ENCODE results near the gene ZNF536.

Gene ZNF536

GRCh38 chr19:30363073-30363472 lies 9.1 kb upstream of the ZNF536 start:
- DNase-seq (ENCODE audit: low read depth), result no peak

GRCh38 chr19:30364866-30365800 lies 7.1 kb upstream of the ZNF536 start:
- DNase-seq (ENCODE audit: low read depth), result no peak

GRCh38 chr19:30366282-30366681 lies 5.9 kb upstream of the ZNF536 start:
- DNase-seq (ENCODE audit: low read depth), result no peak

- DNase-seq (ENCODE audit: low read depth), result no peak
Measured at GRCh38 chr19:30367006-30367405, 5.2 kb upstream of the ZNF536 start.

GRCh38 chr19:30367421-30367820 lies 4.8 kb upstream of the ZNF536 start:
- no peak for DNase-seq (ENCODE audit: low read depth)

- no peak for DNase-seq (ENCODE audit: low read depth)
Measured at GRCh38 chr19:30369833-30370232, 2.4 kb upstream of the ZNF536 start.

GRCh38 chr19:30371161-30371836 lies 885 bp upstream of the ZNF536 start:
- DNase-seq (ENCODE audit: low read depth), result no peak

GRCh38 chr19:30373593-30373992 lies 1.4 kb downstream of the ZNF536 start:
- no peak for DNase-seq (ENCODE audit: low read depth)

GRCh38 chr19:30374539-30374864 lies 2.3 kb downstream of the ZNF536 start:
- no peak for DNase-seq (ENCODE audit: low read depth)

- no peak for DNase-seq (ENCODE audit: low read depth)
Measured at GRCh38 chr19:30374865-30375552, 2.8 kb downstream of the ZNF536 start.

GRCh38 chr19:30375553-30376031 lies 3.4 kb downstream of the ZNF536 start:
- DNase-seq (ENCODE audit: low read depth), result no peak

- no peak for DNase-seq (ENCODE audit: low read depth)
Measured at GRCh38 chr19:30376272-30376671, 4.1 kb downstream of the ZNF536 start.

GRCh38 chr19:30376826-30377425 lies 4.7 kb downstream of the ZNF536 start:
- no peak for DNase-seq (ENCODE audit: low read depth)

GRCh38 chr19:30378701-30379100 lies 6.5 kb downstream of the ZNF536 start:
- no peak for DNase-seq (ENCODE audit: low read depth)

- DNase-seq (ENCODE audit: low read depth), result no peak
Measured at GRCh38 chr19:30379841-30380610, 7.8 kb downstream of the ZNF536 start.

GRCh38 chr19:30381366-30381765 lies 9.2 kb downstream of the ZNF536 start:
- no peak for DNase-seq (ENCODE audit: low read depth)

GRCh38 chr19:30385174-30385573 lies 13.0 kb downstream of the ZNF536 start:
- DNase-seq (ENCODE audit: low read depth), result no peak

GRCh38 chr19:30385666-30386065 lies 13.5 kb downstream of the ZNF536 start:
- no peak for DNase-seq (ENCODE audit: low read depth)

- DNase-seq (ENCODE audit: low read depth), result no peak
Measured at GRCh38 chr19:30386551-30387143, 14.5 kb downstream of the ZNF536 start.

- no peak for DNase-seq (ENCODE audit: low read depth)
Measured at GRCh38 chr19:30387311-30388115, 15.3 kb downstream of the ZNF536 start.

Measured in HS-5 (cell line).